Inflammatory macrophage treated with lipopolysaccharide for 4 hours (primary cell): ENCODE measurements around the gene PKN1.
A peak's percentile ranks its signal among the peaks of the same experiment; 100 is the strongest.
"Not testable (repeated sequence)": the region's sequence is repeated elsewhere in the genome, so short reads cannot be mapped to it uniquely, and the experiment has no call there.

Experiments used
- DNase-seq: peaks from one replicate; pipeline ENCODE4 v3.0.0-alpha.2; 2020

PKN1 gene

GRCh38 chr19:14492756-14493337 is 59.7 kb downstream of the PKN1 start:
- no peak for DNase-seq

DNA sequence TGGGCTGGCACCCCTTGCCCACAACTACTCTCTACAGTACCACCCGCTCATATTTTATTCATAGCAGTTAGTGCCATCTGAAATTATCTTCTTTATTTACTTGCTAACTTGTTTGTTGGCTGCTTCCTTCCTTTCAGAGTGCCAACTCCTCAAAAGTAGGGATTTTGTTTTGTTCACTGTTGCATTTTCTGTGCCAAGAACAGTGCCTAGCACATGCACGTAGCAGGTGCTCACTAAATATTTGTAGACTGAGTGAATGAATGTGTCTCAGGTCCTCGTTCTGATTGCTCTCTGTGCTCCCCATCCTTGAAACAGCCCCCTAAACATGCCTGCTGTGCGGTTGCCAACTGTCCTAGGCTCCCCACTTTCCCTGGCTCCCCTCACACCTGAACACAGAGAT is 61.3 kb downstream of the PKN1 start:
- no peak for DNase-seq

- no peak for DNase-seq
These were observed 62.0 kb downstream of the PKN1 start for GRCh38 chr19:14494910-14495671.

DNA sequence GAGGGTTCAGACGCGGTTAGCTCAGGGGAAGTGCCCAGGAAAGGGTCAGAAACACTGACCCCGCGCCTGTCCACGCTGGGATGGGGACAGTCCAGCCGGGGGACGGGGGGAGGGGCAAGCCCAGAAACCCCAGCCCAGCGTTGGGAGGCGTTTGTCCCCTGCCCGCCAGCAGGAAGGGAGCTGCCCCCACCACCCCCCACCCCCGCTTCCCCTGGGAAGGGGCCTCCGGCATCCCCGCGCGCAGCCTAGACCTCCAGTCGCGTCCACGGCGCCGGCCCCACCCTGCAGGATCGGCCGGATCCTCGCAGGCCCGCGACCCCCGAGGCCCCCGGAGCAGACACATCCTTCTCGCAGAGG is 62.5 kb downstream of the PKN1 start:
- DNase-seq = no peak

- DNase-seq = peak; percentile 82
These were observed 63.1 kb downstream of the PKN1 start, which contains the start of gene GIPC1 for GRCh38 chr19:14496029-14496833. Gene GIPC1, minus strand, starts transcription at chr19:14496127. Its CDS starts 13,151 bp downstream, at chr19:14482976.

- no peak for DNase-seq
These were observed 63.7 kb downstream of the PKN1 start for GRCh38 chr19:14496834-14497227.

GRCh38 chr19:14497228-14497921 is 64.3 kb downstream of the PKN1 start:
- DNase-seq = peak; percentile 25

GRCh38 chr19:14502334-14503092 is 69.4 kb downstream of the PKN1 start:
- DNase-seq = no peak

- no peak for DNase-seq
These were observed 70.2 kb downstream of the PKN1 start for GRCh38 chr19:14503285-14503684.

- DNase-seq = not testable (repeated sequence)
These were observed 71.5 kb downstream of the PKN1 start for GRCh38 chr19:14504575-14504974.

GRCh38 chr19:14505488-14506239 is 72.6 kb downstream of the PKN1 start:
- peak; percentile 57 for DNase-seq

DNA sequence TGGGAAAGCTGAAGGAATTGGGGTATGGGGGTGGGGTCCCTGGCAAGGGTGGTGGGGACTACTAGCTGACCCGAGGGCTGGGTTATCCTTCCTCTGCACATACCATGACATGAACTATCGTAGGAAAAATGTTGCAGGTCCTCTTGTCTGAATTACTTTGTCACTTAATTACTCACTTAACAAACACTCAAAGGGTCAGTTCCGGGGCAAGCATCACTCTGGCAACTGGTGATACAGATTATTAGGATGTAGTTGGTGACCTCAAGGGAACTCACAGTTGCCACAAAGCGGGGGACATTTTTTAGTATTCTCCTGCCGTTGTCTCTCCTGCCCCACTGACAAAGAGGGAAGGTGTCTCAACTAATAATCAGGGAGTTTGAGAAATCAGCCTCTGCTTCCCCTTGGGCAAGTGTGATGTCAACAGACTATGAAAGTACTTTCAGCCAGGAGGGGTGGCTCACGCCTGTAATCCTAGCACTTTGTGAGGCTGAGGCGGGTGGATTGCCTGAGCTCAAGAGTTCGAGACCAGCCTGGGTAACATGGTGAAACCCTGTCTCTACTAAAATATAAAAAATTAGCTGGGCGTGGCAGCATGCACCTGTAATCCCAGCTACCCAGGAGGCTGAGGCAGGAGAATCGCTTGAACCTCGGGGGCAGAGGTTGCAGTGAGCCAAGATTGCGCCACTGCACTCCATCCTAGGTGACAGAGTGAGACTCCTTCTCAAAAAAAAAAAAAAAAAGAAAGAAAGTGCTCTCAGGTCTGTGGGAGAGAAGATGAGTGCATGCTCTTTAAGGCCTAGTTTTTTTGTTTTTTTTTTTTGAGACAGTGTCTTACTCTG is 74.8 kb downstream of the PKN1 start:
- peak; percentile 88 for DNase-seq

DNA sequence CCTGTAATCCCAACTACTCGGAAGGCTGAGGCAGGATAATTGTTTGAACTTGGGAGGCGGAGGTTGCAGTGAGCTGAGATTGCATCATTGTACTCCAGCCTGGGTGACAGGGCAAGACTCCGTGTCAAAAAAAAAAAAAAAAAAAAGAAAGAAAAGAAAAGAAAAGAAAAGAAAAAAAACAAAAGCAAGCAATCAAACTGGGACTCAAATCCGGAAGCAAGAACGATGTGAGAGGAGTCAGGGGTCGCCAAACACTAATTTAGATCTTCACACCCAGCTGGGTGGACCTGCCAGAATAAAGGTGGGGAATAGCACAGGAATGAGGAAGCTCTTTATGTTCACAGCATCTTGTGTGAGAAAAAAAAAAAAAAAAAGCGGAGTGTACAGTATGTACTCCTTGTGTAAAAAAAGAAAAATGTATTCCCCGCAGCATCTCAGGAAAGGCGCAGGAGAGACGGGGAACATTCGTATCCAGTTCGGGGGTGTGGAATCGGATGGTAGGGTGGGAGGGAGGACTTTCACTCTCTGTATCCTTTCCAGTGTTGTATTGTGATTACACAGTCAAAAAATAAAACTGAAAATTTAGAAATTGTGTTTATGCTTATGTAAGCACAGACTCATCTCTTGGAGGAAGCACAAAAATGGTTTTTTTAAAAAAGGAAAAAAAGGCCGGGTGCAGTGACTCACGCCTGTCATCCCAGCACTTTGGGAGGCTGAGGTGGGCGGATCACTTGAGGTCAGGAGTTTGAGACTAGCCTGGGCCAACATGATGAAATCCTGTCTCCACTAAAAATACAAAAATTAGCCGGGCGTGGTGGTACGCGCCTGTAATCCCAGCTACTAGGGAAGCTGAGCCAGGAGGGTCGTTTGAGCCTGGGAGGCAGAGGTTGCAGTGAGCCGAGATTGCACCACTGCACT is 77.5 kb downstream of the PKN1 start:
- peak; percentile 97 for DNase-seq

DNA sequence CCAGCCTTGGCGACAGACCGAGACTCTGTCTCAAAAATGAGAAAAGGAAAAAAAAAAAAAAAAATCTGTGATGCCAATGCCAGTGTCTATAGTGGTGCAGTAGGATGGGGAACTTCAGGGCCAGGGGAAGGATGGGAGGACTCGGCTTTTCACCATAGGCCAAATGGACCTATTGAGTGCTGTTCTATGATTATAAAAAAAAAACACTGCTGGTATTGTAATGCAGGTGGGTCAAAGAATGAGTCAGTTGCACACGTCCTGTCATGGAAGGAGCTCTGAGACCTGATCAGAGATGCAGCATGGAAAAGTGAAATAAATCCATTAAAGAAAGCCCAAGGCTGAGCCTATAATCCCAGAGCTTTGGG is 78.1 kb downstream of the PKN1 start:
- no peak for DNase-seq

DNA sequence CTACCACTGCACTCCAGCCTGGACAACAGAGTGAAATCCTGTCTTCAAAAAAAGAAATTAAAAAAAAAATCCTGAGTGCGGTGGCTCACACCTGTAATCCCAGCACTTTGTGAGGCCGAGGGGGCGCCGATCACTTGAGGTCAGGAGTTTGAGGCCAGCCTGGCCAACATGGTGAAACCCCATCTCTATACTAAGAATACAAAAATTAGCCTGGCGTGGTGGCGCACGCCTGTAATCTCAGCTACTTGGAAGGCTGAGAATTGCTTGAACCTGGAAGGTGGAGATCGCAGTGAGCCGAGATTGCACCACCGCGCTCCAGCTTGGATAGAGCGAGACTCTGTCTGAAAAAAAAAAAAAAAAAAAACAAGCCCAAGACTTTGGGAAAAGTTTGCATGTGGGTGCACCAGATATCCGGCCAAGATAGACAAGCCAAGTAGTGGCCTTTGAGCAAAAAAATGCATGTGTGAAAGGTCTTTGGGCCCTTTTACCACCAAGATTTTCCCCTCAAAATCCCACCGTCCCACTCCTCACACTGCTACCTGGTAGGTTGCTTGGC is 79.4 kb downstream of the PKN1 start:
- DNase-seq = no peak

- DNase-seq = no peak
These were observed 81.2 kb downstream of the PKN1 start for GRCh38 chr19:14514215-14514863.

- no peak for DNase-seq
These were observed 82.5 kb downstream of the PKN1 start for GRCh38 chr19:14515501-14516047.

DNA sequence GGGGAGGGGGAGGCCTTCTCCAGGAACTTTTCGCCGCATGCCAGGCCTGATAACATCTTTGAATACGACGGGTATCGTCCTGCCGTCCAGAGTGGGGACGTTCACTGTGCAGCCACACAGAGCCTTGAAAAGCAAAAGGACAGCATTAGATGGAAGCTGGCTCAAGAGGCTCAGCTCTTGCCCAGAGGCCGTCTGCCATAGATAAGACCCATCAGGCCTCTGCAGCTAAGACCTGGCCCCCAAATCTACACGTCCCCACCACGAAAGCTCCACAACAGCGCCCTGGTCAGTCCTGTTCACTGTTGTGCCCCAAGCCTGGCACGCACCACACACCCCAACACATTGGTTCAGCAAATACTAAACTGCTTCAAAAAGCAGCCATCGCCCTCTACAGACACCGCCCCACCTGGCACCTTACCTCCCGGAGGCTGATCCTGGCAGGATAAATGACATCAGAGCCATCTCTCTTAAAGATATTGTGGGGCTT is 83.0 kb downstream of the PKN1 start:
- no peak for DNase-seq
